Ovary (tissue), 3 donors: ENCODE data around the gene MRPL27.

Experiments used
- CTCF ChIP-seq, 3 donors: fragments of 450-650 bp in 2 of 3; fragments of 200-600 bp in 1 of 3; IDR thresholded peaks; one replicate each; pipeline versions ENCODE4 v1.5.1 to v1.8.0; 2016 to 2022; ENCODE audit warnings: antibody characterized with exemption in 3 of 3, mild to moderate bottlenecking in 1 of 3
- EP300 ChIP-seq: sonication (generic); formaldehyde crosslinking; IDR thresholded peaks from one replicate; pipeline ENCODE4 v1.6.1; 2017; ENCODE audit warnings: antibody characterized with exemption
- POLR2A ChIP-seq: fragments of 450-650 bp; IDR thresholded peaks from one replicate; pipeline ENCODE4 v1.6.1; 2017; ENCODE audit warnings: antibody characterized with exemption, mild to moderate bottlenecking, moderate library complexity
- donor health status: DM: no; HTN: no; CAD: no.

GRCh38 chr17:50394711-50395110 lies 21.7 kb upstream of the MRPL27 start:
- TF ChIP-seq EP300 (no peak), POLR2A (no peak), CTCF (IDR thresholded peaks at IDR 0.05) (no peak)
